HUES48 (cell line): ENCODE data around the gene OR11L1.

Source experiments
- H3K27ac ChIP-seq: one replicate; pipeline ENCODE4 v1.7.0; 2013; ENCODE audit warnings: low read depth, low read length, inconsistent platforms
- H3K27me3 ChIP-seq: 2 replicates; pipeline ENCODE4 v1.6.1; 2013; ENCODE audit warnings: mild to moderate bottlenecking, low read length; ENCODE audit not compliant: control insufficient read depth, insufficient read depth
- H3K36me3 ChIP-seq: 2 replicates; pipeline ENCODE4 v1.6.1; 2013; ENCODE audit warnings: low read length; ENCODE audit not compliant: control insufficient read depth, insufficient read depth
- H3K4me1 ChIP-seq: 2 replicates; pipeline ENCODE4 v1.6.1; 2013; ENCODE audit warnings: mild to moderate bottlenecking, low read length; ENCODE audit not compliant: control insufficient read depth, insufficient read depth
- H3K4me3 ChIP-seq: 2 replicates; pipeline ENCODE4 v1.5.1; 2013; ENCODE audit warnings: mild to moderate bottlenecking, low read depth, low read length
- H3K9ac ChIP-seq: 2 replicates; pipeline ENCODE4 v1.6.1; 2013; ENCODE audit warnings: mild to moderate bottlenecking, low read depth, low read length, moderate library complexity
- H3K9me3 ChIP-seq: 2 replicates; pipeline ENCODE4 v1.6.1; 2013; ENCODE audit warnings: low read length; ENCODE audit not compliant: control insufficient read depth, insufficient read depth

Gene OR11L1

DNA sequence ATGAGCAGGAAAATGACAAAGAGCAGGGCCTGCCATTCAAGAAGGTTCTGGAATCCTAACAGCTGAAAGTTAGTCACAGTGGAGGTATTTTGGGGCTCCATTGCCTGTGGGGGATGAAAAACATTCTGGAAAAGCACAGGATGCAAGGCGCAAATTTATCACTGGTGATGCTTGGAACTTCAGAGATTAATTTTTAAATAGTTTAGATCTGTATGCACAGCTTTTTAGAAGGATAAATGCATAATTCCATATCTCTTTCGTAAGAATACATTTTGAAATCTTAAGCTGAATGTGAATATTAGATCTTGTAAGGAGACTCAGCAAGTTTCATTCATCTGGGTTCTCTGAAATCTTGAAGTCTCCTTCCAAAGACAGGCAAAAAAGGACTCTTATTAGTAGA, at the start of gene OR11L1:
TSS of gene OR11L1 (minus strand) at position 101 of the 400 bp plus-strand sequence. CDS start at position 101, 0 bp downstream.
- Histone ChIP-seq H3K9ac (no peak within 1 kb of the TSS), H3K9me3 (no peaks in the 10 kb centered on the region), H3K4me1 (peaks cover 13% of the 10 kb centered on the region), H3K4me3 (no peak within 1 kb of the TSS), H3K36me3 (no peaks in the 10 kb centered on the region), H3K27ac (no peak within 1 kb of the TSS), H3K27me3 (no peaks in the 10 kb centered on the region)

DNA sequence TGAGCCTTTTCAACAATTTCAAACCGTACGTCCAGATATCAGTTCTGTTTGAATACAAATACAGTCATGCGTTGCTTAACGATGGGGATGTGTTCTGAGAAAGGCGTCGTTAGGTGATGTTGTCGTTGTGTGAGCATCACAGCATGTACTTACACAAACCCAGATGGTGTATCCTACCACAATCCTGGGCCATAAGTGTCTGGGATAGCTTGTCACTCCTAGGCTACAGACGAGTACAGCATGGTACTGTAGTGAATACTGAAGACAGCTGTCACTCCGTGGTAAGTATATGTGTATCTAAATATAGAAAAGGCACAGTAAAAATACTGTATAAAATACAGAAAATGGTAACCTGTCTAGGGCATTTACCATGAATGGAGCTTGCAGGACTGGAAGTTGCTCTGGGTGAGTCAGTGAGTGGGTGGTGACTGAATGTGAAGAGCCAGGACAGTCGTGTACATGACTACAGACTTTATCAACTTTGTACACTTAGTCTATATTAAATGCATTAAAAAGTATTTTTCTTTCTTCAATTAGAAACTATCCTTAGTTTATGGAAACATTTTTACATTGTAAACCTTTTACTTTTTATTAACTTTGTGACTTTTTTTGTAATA, 43.2 kb upstream of the OR11L1 start:
- Histone ChIP-seq H3K27me3 (no peaks in the 10 kb centered on the region), H3K36me3 (no peaks in the 10 kb centered on the region), H3K9ac (no peak overlapping the region), H3K9me3 (peaks cover 22% of the 10 kb centered on the region), H3K27ac (no peak overlapping the region), H3K4me1 (no peaks in the 10 kb centered on the region), H3K4me3 (no peak overlapping the region)

DNA sequence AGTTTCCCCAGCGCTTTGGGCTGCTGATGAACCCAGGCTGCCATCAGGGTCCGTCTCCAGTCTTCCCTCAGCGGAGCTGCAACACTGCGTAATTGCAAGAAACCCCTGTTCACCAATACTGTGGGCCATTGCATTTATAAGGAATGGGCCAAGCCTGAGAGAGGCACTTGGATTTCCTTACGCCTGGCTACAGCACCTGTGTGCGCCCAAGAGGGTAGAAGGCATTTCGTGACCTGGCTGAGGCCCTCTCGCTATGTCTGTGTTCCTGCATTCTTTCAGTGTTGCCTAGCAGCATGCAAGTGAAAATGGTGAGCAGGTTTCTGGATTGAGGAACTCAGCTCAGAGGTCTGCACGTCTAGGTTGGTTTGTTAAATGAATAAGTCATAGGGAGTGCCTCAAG, 41.6 kb upstream of the OR11L1 start:
- H3K4me1 ChIP-seq, result no peaks in the 10 kb centered on the region
- no peaks in the 10 kb centered on the region for H3K27me3 ChIP-seq
- H3K27ac ChIP-seq, result no peak overlapping the region
- H3K4me3 ChIP-seq, result no peak overlapping the region
- no peaks in the 10 kb centered on the region for H3K36me3 ChIP-seq
- no peak overlapping the region for H3K9ac ChIP-seq
- peaks cover 33% of the 10 kb centered on the region for H3K9me3 ChIP-seq

GRCh38 chr1:247865416-247865815, 23.7 kb upstream of the OR11L1 start:
- H3K27me3 ChIP-seq, result no peaks in the 10 kb centered on the region
- H3K4me1 ChIP-seq, result no peaks in the 10 kb centered on the region
- peaks cover 23% of the 10 kb centered on the region for H3K9me3 ChIP-seq
- no peak overlapping the region for H3K9ac ChIP-seq
- no peak overlapping the region for H3K4me3 ChIP-seq
- no peak overlapping the region for H3K27ac ChIP-seq
- no peaks in the 10 kb centered on the region for H3K36me3 ChIP-seq

- no peaks in the 10 kb centered on the region for H3K27me3 ChIP-seq
- H3K9me3 ChIP-seq, result peaks cover 16% of the 10 kb centered on the region
- H3K4me3 ChIP-seq, result no peak overlapping the region
- no peaks in the 10 kb centered on the region for H3K36me3 ChIP-seq
- no peak overlapping the region for H3K9ac ChIP-seq
- H3K4me1 ChIP-seq, result no peaks in the 10 kb centered on the region
- H3K27ac ChIP-seq, result no peak overlapping the region
Observed at GRCh38 chr1:247864644-247865043, 22.9 kb upstream of the OR11L1 start.

- Histone ChIP-seq H3K4me3 (no peak overlapping the region), H3K27ac (no peak overlapping the region), H3K9ac (no peak overlapping the region), H3K36me3 (no peaks in the 10 kb centered on the region), H3K4me1 (no peaks in the 10 kb centered on the region), H3K27me3 (peaks cover 9% of the 10 kb centered on the region), H3K9me3 (peaks cover 5% of the 10 kb centered on the region)
Observed at GRCh38 chr1:247862756-247863155, 21.1 kb upstream of the OR11L1 start.

DNA sequence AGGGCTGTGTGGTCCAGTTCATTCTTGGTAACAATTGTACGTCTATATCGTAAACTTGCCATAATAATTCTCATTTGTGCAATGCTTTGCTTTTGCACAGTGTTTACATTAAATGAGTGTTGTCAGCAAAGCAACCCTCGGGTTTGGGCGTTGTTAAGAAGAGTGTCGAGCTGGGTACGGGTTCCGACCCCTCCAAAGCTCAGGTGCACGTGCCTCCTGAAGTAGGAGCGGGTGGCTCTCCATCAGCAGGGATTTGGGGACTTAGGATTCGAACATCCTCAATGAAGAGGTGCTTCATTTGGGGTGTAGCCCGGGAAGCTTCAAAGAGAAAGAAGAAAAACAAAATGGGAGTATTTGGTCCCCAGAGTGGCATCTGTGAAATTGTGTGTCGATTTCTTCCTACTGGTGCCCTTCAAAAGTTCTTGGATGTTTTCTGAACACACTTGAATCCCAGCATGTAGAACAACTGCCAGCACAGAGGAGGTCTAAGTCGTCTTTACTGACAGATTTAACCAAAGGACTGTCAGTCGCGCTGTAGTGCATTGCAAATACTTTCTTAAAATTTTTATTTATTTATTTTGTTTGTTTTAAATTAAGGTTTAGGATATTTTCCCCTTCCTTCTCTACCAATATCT, 16.4 kb upstream of the OR11L1 start:
- H3K27me3 ChIP-seq, result peaks cover 28% of the 10 kb centered on the region
- H3K4me3 ChIP-seq, result peak overlapping the region; percentile 66
- H3K36me3 ChIP-seq, result no peaks in the 10 kb centered on the region
- no peak overlapping the region for H3K27ac ChIP-seq
- H3K4me1 ChIP-seq, result no peaks in the 10 kb centered on the region
- no peak overlapping the region for H3K9ac ChIP-seq
- no peaks in the 10 kb centered on the region for H3K9me3 ChIP-seq

DNA sequence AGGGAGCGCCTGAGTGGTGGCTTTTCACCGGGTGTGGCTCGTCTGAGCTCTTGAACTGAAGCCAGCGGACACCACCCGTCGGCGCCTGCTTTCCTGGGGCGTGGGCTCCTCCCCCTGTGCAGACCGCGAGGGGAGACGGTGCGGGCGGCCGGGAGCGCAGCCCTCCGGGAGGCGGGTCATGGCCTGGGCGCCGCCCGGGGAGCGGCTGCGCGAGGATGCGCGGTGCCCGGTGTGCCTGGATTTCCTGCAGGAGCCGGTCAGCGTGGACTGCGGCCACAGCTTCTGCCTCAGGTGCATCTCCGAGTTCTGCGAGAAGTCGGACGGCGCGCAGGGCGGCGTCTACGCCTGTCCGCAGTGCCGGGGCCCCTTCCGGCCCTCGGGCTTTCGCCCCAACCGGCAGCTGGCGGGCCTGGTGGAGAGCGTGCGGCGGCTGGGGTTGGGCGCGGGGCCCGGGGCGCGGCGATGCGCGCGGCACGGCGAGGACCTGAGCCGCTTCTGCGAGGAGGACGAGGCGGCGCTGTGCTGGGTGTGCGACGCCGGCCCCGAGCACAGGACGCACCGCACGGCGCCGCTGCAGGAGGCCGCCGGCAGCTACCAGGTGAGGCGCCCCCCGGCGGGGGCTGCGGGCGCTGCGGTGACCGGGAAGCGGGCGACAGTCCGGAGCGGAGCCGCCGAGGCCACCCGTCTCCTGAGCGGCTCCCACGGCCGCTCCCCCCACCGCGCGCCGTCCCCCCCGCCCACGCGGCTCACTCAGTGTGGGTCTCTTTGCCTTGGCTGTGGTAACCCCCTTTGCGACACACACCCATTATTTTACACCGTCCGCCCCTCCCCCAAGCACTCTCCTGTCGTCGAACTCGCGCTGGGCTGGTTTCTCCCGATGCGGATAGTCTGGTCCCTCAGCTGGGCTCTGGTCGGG, 15.6 kb upstream of the OR11L1 start, which contains the start of gene TRIM58:
TSS of gene TRIM58 (plus strand) at position 119 of the 916 bp plus-strand sequence. CDS start at position 179, 60 bp downstream.
- H3K27me3 ChIP-seq, result peaks cover 28% of the 10 kb centered on the region

DNA sequence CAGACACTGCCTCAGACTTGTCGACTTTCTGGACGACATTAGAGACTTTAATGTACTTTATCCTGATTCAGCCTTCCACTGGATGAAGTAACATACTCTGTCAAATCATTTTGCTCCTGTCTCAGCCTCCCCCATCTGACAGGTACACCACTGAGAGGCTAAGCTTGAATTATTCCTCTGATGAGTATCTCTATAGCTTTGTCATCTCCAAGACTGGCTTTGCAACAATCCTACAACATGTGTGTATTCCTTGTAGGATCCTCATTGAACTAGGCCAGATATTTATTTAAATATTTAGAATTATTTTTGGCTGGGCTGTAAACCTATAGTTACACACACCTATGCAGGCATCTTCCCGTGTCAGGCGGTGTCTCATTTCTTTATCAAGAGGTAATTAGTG, 14.2 kb upstream of the OR11L1 start:
- no peaks in the 10 kb centered on the region for H3K9me3 ChIP-seq
- H3K27ac ChIP-seq, result no peak overlapping the region
- peaks cover 28% of the 10 kb centered on the region for H3K27me3 ChIP-seq
- no peak overlapping the region for H3K9ac ChIP-seq
- H3K4me1 ChIP-seq, result no peaks in the 10 kb centered on the region
- no peak overlapping the region for H3K4me3 ChIP-seq
- no peaks in the 10 kb centered on the region for H3K36me3 ChIP-seq

More for the DNA sequence above, 15.6 kb upstream of the OR11L1 start, which contains the start of gene TRIM58:
- Histone ChIP-seq H3K4me1 (no peaks in the 10 kb centered on the region), H3K9ac (peak within 1 kb of the TSS; percentile 7; the same call in 1 of the 2 replicates), H3K27ac (no peak within 1 kb of the TSS), H3K4me3 (peak within 1 kb of the TSS; percentile 66), H3K36me3 (no peaks in the 10 kb centered on the region), H3K9me3 (no peaks in the 10 kb centered on the region)

- H3K9me3 ChIP-seq, result no peaks in the 10 kb centered on the region
- no peak overlapping the region for H3K9ac ChIP-seq
- H3K27ac ChIP-seq, result no peak overlapping the region
- peaks cover 28% of the 10 kb centered on the region for H3K27me3 ChIP-seq
- no peaks in the 10 kb centered on the region for H3K4me1 ChIP-seq
- H3K36me3 ChIP-seq, result no peaks in the 10 kb centered on the region
- no peak overlapping the region for H3K4me3 ChIP-seq
Observed at GRCh38 chr1:247854899-247855545, 13.3 kb upstream of the OR11L1 start.
